ENCODE data around the gene JAG2.

DNA sequence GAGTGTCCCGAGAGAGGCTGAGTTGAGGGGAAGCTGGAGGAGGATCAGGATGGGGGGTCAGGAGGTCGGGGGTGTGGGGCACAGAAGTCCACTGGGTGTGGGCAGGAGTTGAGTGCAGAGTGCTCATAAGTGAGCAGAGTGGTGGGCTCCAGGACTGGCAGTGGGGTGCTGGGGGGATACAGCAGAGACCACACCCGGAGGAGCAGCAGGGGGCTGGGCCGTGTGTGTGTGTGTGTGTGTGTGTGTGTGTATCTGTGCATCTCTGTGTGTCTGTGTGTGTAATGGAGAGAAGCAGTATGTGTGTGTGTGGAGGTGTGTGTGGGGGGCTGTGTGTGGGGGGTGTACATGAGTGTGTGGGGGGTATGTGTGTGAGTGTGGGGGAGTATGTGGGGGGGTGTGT is 17.4 kb upstream of the JAG2 start:
- TF ChIP-seq EZH2 (IDR thresholded peaks at IDR 0.05) (no peak), POLR2AphosphoS5 (IDR thresholded peaks at IDR 0.05; ENCODE audit: borderline replicate concordance, low read depth, low read length) (no peak)
